Measurements from ENCODE around the gene NAPEPLD. TPM values are rescaled to one million over a fixed set of nuclear protein-coding genes. Genes with fewer than 3 reads are reported as not detected.
A peak's percentile ranks its signal among the peaks of the same experiment; 100 is the strongest.
"Not testable (repeated sequence)": the region's sequence is repeated elsewhere in the genome, so short reads cannot be mapped to it uniquely, and the experiment has no call there.

Gene NAPEPLD
- total and polyA plus RNA-seq, 5 donors: 4.1 to 12.5 (median 7.4) TPM

DNA sequence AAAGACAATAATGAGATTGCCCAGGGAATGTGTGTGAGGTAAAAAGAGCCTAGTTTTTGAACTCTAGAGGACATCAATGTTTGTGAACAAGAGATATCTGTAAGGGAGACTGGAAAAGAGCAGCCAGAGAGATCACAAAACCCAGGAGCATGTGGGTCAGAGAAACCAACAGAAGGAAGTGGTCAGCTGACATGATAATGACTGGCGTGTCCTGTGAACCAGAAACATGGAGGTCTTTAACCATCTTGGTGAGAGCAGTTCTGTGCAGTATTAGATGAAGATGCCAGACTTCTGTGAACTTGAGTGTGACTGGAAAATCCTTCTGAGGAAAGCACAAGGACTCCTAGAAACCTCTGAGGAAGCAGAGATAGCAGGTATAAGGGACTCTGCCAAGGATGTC is 10.2 kb upstream of the NAPEPLD start:
- H3K4me1 ChIP-seq (ENCODE audit: control insufficient read depth, insufficient read depth, low read length); DNase-seq; ATAC-seq; H3K4me3 ChIP-seq (ENCODE audit: low read length); H3K27me3 ChIP-seq (ENCODE audit: control insufficient read depth, insufficient read depth); H3K9me3 ChIP-seq (ENCODE audit: control insufficient read depth, low read length); H3K27ac ChIP-seq (ENCODE audit: low read length); intact Hi-C loops (cut with DNase I): not testable (repeated sequence)
- 75% methylated on average over 1 of the region's 1 CpG for WGBS

DNA sequence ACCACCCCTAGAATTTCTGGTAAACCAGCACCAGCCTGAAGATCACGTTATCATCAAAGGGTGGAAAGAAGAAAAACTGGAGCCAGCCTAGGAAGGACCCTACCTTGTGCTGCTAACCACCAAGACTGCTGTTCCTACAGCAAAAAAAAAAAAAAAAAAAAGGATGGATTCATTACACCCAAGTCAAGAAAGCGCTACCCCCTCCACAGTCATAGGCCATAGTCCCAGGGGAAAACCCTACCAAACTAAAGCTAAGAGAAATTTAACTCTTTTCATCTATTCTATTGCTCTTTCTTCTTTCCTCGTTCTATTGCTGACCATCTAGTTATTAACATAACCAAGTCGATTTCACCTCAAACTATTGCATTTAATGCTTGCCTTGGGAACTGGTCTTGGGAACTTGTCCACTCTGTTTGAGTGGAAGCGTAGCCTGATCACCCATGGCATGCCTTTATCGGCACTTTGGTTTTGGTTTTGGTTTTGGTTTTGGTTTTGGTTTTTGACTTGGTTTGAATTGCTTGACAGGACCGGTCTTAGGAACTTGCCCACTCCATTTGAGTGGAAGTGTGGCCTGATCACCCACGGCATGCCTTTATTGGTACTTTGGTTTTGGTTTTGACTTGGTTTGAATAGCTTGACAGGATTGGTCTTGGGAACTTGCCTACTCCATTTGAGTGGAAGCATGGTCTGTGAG is 6.6 kb upstream of the NAPEPLD start:
- H3K27me3 ChIP-seq (ENCODE audit: control insufficient read depth, insufficient read depth); ATAC-seq; H3K4me1 ChIP-seq (ENCODE audit: control insufficient read depth, insufficient read depth, low read length); H3K9me3 ChIP-seq (ENCODE audit: control insufficient read depth, low read length); H3K27ac ChIP-seq (ENCODE audit: low read length); DNase-seq; H3K4me3 ChIP-seq (ENCODE audit: low read length); intact Hi-C loops (cut with DNase I): not testable (repeated sequence)
- WGBS: 95% methylated on average over 8 of the region's 8 CpGs

DNA sequence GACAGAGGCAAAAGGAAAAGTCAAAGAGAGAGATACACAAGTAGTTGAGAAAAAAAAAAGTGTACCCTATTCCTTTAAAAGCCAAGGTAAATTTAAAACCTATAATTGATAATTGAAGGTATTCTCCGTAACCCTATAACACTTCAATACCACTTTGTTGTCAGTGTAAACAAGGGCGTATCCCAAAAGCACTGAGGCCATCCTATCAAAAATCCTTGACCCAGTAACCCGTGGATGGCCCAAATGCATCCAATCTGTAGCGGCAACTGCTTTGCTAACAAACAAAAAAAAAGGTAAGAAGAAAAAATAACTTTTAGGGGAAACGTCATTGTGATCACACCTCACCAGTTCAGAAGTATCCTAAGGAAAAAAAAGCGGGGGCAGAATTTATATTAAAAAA is 5.1 kb upstream of the NAPEPLD start:
- Histone ChIP-seq H3K9me3 (ENCODE audit: control insufficient read depth, low read length) (no peaks in the 10 kb centered on the region), H3K27me3 (ENCODE audit: control insufficient read depth, insufficient read depth) (no peaks in the 10 kb centered on the region), H3K4me3 (ENCODE audit: low read length) (no peak overlapping the region), H3K4me1 (ENCODE audit: control insufficient read depth, insufficient read depth, low read length) (no peaks in the 10 kb centered on the region), H3K27ac (ENCODE audit: low read length) (no peak overlapping the region)
- intact Hi-C loops (cut with DNase I): no loop called here
- 87% methylated on average over 6 of the region's 6 CpGs for WGBS
- no peak for DNase-seq
- ATAC-seq: no peak

DNA sequence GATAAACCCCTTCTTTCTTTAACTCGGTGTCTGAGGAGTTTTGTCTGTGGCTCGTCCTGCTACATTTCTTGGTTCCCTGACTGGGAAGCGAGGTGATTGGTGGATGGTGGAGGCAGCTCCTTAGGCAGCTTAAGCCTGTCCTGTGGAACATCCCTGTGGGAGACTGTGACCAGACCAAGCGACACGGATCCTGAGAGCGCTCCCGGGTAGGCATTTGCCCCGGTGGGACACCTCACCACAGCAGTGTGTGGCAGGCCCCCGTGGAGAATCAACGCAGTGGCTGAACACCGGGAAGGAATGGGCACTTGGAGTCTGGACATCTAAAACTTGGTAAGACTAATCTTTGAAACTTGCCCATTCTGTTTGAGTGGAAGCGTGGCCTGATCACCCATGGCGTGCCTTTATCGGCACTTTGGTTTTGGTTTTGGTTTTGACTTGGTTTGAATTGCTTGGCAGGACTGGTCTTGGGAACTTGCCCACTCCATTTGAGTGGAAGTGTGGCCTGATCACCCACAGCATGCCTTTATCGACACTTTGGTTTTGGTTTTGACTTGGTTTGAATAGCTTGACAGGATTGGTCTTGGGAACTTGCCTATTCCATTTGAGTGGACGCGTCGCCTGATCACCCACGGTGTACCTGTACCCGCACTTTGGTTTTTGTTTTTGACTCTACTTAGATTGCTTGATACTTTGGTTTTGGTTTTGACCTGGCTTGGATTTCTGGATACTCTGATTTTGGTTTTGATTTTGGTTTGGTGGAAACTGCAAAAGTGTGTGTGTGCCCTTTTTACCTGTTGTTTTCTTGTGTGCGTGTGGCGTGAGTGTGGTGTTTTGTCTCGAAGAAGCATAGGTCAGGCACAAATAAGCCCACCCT is 4.1 kb upstream of the NAPEPLD start:
- H3K27ac ChIP-seq (ENCODE audit: low read length); H3K27me3 ChIP-seq (ENCODE audit: control insufficient read depth, insufficient read depth); DNase-seq; H3K9me3 ChIP-seq (ENCODE audit: control insufficient read depth, low read length); H3K4me3 ChIP-seq (ENCODE audit: low read length); H3K4me1 ChIP-seq (ENCODE audit: control insufficient read depth, insufficient read depth, low read length); ATAC-seq; intact Hi-C loops (cut with DNase I): not testable (repeated sequence)
- WGBS: 93% methylated on average over 23 of the region's 23 CpGs

DNA sequence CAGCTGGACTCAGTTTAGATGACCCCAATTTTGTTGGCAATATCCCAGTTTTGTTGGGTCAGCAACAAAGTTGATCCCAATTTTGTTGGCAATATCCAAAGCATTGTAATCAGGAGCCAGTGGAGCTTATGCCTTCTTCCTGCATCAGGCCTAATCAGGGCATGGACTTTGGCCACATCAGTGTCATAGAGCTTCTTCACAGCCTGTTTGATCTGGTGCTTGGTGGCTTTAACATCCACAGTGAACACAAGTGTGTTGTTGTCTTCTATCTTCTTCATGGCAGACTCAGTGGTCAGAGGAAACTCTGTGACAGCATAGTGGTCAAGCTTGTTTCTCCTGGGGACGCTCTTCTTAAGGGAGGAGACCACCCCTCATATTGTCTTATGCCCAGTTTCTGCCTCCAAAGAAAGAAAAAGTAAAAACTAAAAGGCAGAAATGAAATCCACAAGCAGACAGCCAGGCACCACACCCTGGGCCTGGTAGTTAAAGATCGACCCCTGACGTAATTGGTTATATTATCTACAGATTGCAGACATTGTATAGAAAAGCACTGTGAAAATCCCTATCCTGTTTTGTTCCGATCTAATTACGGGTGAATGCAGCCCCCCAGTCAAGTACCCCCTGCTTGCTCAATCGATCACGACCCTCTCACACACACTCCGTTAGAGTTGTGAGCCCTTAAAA is 3.2 kb upstream of the NAPEPLD start:
- H3K4me3 ChIP-seq (ENCODE audit: low read length); intact Hi-C loops (cut with DNase I); ATAC-seq; H3K27ac ChIP-seq (ENCODE audit: low read length); H3K27me3 ChIP-seq (ENCODE audit: control insufficient read depth, insufficient read depth); DNase-seq; H3K4me1 ChIP-seq (ENCODE audit: control insufficient read depth, insufficient read depth, low read length); H3K9me3 ChIP-seq (ENCODE audit: control insufficient read depth, low read length): not testable (repeated sequence)
- WGBS: 87% methylated on average over 8 of the region's 8 CpGs

DNA sequence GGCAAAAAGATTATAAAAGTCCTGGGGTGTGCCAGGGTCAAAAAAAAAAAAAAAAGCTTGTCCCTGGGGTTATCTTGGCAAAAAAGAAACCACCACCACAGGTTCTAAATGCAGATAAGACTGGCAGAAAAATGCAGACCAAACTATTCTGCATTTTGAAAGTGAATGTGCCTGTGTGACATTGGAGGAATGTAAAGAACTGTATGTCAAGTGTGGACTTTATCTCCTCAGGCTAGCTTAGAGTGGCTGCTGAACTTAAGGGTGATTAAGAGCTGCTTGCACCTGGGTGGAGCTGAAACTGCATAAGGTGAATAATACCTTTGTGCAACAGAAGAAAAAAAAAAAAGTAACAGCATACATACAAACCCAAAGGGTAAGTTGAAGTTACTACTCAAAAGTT is 1.3 kb upstream of the NAPEPLD start:
- H3K4me3 ChIP-seq (ENCODE audit: low read length): no peak overlapping the region
- DNase-seq (no peak), ATAC-seq (no peak)
- intact Hi-C loops (cut with DNase I): no loop called here
- no peaks in the 10 kb centered on the region for H3K27me3 ChIP-seq (ENCODE audit: control insufficient read depth, insufficient read depth)
- H3K9me3 ChIP-seq (ENCODE audit: control insufficient read depth, low read length): no peaks in the 10 kb centered on the region
- H3K4me1 ChIP-seq (ENCODE audit: control insufficient read depth, insufficient read depth, low read length): peaks cover 2% of the 10 kb centered on the region
- H3K27ac ChIP-seq (ENCODE audit: low read length): no peak overlapping the region

DNA sequence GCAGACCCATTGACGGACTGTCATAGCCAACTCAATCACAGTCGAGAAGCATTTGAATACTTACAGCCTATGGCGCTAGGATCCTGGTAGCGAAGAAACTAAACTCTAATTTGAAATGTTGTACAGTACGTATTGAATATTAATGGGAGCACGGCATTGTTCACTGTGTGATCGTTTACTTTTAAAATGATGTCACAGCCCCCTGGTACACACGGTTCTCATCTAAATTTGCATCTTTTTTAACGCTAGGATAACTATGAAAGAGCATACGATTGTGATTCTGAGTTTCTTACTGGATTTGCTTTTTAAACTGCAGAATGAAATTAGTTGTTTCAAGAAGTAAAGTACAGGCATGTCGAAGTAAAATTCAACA is 895 bp upstream of the NAPEPLD start:
- H3K27me3 ChIP-seq (ENCODE audit: control insufficient read depth, insufficient read depth): no peaks in the 10 kb centered on the region
- H3K4me3 ChIP-seq (ENCODE audit: low read length): peak overlapping the region; percentile 89
- peak overlapping the region; percentile 99 for H3K27ac ChIP-seq (ENCODE audit: low read length)
- H3K4me1 ChIP-seq (ENCODE audit: control insufficient read depth, insufficient read depth, low read length): peaks cover 2% of the 10 kb centered on the region
- intact Hi-C loops (cut with DNase I): no loop called here
- ATAC-seq: no peak
- WGBS: 95% methylated on average over 11 of the region's 11 CpGs
- no peaks in the 10 kb centered on the region for H3K9me3 ChIP-seq (ENCODE audit: control insufficient read depth, low read length)
- no peak for DNase-seq

DNA sequence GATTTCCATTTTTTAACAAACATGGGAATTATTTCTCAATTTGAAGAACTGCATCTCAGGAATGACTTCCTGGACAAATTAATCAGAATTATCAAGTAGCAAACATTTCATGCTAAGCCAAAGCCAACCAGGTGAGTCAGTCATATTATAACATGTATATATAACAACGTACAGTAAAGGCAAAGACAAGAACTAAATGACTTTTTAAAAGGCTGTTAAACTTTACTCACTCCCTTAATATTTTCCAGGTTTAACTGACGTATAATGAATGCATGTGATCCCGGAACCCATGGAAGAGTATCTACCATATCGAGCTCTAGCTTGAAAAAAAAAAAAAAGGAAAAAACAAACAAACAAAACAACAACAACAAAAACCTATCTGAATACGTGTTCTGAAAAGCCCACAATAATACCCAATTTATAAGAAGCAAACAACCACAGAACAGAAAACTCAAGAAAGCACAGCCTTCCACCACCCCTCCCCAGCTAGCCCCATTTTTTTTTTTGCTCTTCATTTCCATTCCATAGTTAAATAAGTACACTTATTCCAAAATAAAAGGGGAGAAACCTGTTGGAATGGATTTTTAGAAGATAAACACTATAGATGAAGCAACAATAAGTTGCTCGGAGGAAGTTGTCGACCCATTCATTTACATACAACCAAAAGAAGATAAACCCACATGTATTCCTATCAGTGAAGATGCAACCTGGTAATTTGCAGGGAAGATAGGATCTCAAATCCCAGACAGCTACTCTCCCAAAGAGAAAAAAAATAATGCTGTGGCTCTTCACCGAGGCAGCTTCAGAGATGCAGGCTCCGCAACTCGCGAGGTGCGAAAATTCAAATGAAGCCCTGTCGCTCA is 537 bp downstream of the NAPEPLD start:
- Histone ChIP-seq H3K27ac (ENCODE audit: low read length) (peak overlapping the region; percentile 99), H3K4me1 (ENCODE audit: control insufficient read depth, insufficient read depth, low read length) (peaks cover 2% of the 10 kb centered on the region), H3K9me3 (ENCODE audit: control insufficient read depth, low read length) (no peaks in the 10 kb centered on the region), H3K4me3 (ENCODE audit: low read length) (peak overlapping the region; percentile 89), H3K27me3 (ENCODE audit: control insufficient read depth, insufficient read depth) (no peaks in the 10 kb centered on the region)
- no peak for DNase-seq
- WGBS: 1% methylated on average over 13 of the region's 13 CpGs
- intact Hi-C loops (cut with DNase I): no loop called here
- no peak for ATAC-seq

DNA sequence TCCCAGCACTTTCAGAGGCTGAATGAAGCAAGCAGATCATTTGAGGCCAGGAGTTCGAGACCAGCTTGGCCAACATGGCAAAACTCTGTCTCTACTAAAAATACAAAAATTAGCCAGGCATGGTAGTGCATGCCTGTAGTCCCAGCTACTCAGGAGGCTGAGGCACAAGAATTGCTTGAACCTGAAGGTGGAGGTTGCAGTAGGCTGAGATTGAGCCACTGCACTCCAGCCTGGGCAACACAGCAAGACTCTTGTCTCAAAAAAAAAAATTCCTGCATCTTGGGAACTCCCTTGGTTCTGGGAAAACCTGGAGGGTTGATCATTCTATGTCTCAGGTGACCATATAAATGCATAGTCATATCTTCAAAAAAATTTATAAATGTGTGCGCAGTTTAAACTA is 4.1 kb downstream of the NAPEPLD start:
- H3K9me3 ChIP-seq (ENCODE audit: control insufficient read depth, low read length); DNase-seq; H3K4me3 ChIP-seq (ENCODE audit: low read length); intact Hi-C loops (cut with DNase I); H3K27me3 ChIP-seq (ENCODE audit: control insufficient read depth, insufficient read depth); H3K4me1 ChIP-seq (ENCODE audit: control insufficient read depth, insufficient read depth, low read length); H3K27ac ChIP-seq (ENCODE audit: low read length); ATAC-seq: not testable (repeated sequence)
- 99% methylated on average over 2 of the region's 2 CpGs for WGBS

DNA sequence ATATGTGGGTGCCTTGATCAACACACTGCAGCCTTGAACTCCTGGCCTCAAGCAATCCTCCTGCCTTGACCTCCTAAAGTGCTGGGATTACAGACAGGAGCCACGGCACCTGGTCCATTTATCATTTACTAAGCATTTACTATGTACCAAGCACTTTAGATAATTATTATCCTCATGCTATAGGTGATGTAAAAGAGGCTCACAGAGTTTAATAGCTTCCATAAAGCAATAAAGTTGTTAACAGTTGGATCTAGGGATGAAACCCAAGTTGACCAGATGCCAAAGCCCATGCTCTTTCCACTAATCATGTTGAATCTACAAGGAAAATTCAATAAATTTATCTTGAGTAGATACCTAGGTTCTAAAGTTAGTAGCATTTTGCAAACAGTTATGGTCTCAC is 5.0 kb downstream of the NAPEPLD start:
- WGBS: 95% methylated on average over 1 of the region's 1 CpG
- ATAC-seq (no peak), DNase-seq (no peak)
- peaks cover 2% of the 10 kb centered on the region for H3K4me1 ChIP-seq (ENCODE audit: control insufficient read depth, insufficient read depth, low read length)
- intact Hi-C loops (cut with DNase I): no loop called here
- H3K9me3 ChIP-seq (ENCODE audit: control insufficient read depth, low read length): no peaks in the 10 kb centered on the region
- no peaks in the 10 kb centered on the region for H3K27me3 ChIP-seq (ENCODE audit: control insufficient read depth, insufficient read depth)
- no peak overlapping the region for H3K4me3 ChIP-seq (ENCODE audit: low read length)
- no peak overlapping the region for H3K27ac ChIP-seq (ENCODE audit: low read length)

Data from right cardiac atrium (tissue), 5 donors.